HEK293T (cell line): ENCODE results near the gene ST8SIA2.

Source experiments
- ARNT ChIP-seq: fragments of 450-650 bp; IDR thresholded peaks from 2 replicates; pipeline ENCODE4 v1.6.1; 2017; ENCODE audit warnings: mild to moderate bottlenecking
- BHLHE40 ChIP-seq: fragments of 450-650 bp; IDR thresholded peaks from 2 replicates; pipeline ENCODE4 v1.6.1; 2016; ENCODE audit warnings: mild to moderate bottlenecking, moderate library complexity, borderline replicate concordance
- CTBP1 ChIP-seq: fragments of 450-650 bp; IDR thresholded peaks from 2 replicates; pipeline ENCODE4 v1.6.1; 2016; ENCODE audit warnings: borderline replicate concordance
- FOXK2 ChIP-seq: fragments of 450-650 bp; IDR thresholded peaks from 2 replicates; pipeline ENCODE4 v1.6.1; 2016; ENCODE audit warnings: mild to moderate bottlenecking
- NFRKB ChIP-seq: fragments of 450-650 bp; IDR thresholded peaks from 2 replicates; pipeline ENCODE4 v1.6.1; 2016; ENCODE audit warnings: mild to moderate bottlenecking, moderate library complexity
- SP1 ChIP-seq: fragments of 450-650 bp; IDR thresholded peaks from 2 replicates; pipeline ENCODE4 v1.6.1; 2017
- SUZ12 ChIP-seq: fragments of 450-650 bp; IDR thresholded peaks from 2 replicates; pipeline ENCODE4 v1.6.1; 2016; ENCODE audit warnings: mild to moderate bottlenecking
- TARDBP ChIP-seq: fragments of 450-650 bp; IDR thresholded peaks from 2 replicates; pipeline ENCODE4 v1.6.1; 2016
- ZNF384 ChIP-seq: fragments of 450-650 bp; IDR thresholded peaks from 2 replicates; pipeline ENCODE4 v1.6.1; 2016

DNA sequence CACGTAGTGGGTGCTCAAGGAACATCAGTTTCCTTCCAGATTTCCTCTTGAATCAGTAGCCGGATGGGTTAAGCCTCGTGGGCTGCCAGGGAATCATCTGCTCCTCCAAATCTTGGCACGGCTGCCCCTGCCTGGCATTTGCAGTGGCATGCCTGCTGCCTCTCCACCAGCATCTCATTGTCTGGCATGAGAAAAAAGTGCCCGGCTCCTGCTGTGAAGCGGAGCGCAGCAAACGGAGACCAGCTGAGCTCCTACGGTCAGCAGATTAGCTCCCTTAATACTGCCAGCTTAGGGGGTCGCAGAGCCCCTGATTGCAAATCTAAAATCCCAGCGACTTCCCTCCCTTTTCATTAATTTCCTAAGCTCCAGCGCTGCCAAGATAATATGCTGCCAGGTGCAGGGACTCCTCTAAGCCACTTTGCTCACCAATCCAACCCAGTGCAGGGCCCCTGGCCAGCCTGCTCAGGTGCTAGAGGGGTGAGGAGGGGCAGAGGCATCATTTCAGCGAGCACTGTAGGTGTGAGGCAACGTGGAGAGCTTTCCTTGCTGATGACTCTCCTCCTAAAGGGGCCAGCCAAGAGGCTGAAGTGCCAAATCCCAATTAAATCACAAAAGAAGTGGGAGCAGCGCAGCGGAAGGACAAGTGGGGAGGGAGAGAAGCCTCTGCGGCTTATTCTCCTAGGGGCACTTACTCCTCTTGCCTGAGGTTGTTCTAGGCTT is 49.6 kb upstream of the ST8SIA2 start:
- no peak for TF ChIP-seq CTBP1
- TF ChIP-seq NFRKB: no peak
- TF ChIP-seq FOXK2: no peak
- TF ChIP-seq ARNT: no peak
- no peak for TF ChIP-seq SUZ12
- no peak for TF ChIP-seq SP1
- TF ChIP-seq TARDBP: no peak
- no peak for TF ChIP-seq BHLHE40
- no peak for TF ChIP-seq ZNF384
